ENCODE results near the gene FCF1.

- TF ChIP-seq POLR2A (IDR thresholded peaks at IDR 0.05; ENCODE audit: low read depth) (no peak), CTCF (IDR thresholded peaks at IDR 0.05) (no peak)
Observed at GRCh38 chr14:74669846-74670245, 43.1 kb upstream of the FCF1 start.

Measured in esophagus muscularis mucosa (tissue), 3 donors.